HEK293 (cell line): ENCODE data around the gene SNX17.

Experiments
- CTCF ChIA-PET: fragments of 350-600 bp; formaldehyde crosslinking; extraction: SDS; loops from one replicate; lab custom pipeline; 2021; ENCODE audit warnings: antibody characterized with exemption; lab: Yijun Ruan, JAX
- POLR2A ChIA-PET: fragments of 300-600 bp; formaldehyde crosslinking; extraction: SDS; loops from one replicate; lab custom pipeline; 2020; ENCODE audit warnings: antibody characterized with exemption, inconsistent platforms; lab: Yijun Ruan, JAX
- H3K27ac ChIP-seq: fragments of 200-500 bp; sonication (Bioruptor generic); 2 replicates; pipeline ENCODE4 v1.5.1; 2014; ENCODE audit warnings: low read depth, low read length, control low read depth, inconsistent platforms; ENCODE audit errors: extremely low read depth
- H3K36me3 ChIP-seq, 2 experiments: fragments of 200-500 bp in 1 of 2; sonication (Bioruptor generic) in 1 of 2; 1 replicate in 1 of 2; 2 replicates in 1 of 2; pipeline ENCODE4 v1.5.1; 2014 to 2017; ENCODE audit warnings: inconsistent platforms in 2 of 2, low read length in 2 of 2; ENCODE audit not compliant: control insufficient read depth in 2 of 2, insufficient read depth in 1 of 2
- H3K4me1 ChIP-seq: fragments of 200-500 bp; sonication (Bioruptor generic); 2 replicates; pipeline ENCODE4 v1.5.1; 2014; ENCODE audit warnings: mild to moderate bottlenecking, low read length, inconsistent platforms; ENCODE audit not compliant: control insufficient read depth, insufficient read depth
- H3K4me3 ChIP-seq: 2 replicates; pipeline ENCODE4 v1.5.1; 2011; ENCODE audit warnings: low read depth, mild to moderate bottlenecking, control low read depth, low read length, moderate library complexity
- H3K9me3 ChIP-seq: fragments of 200-500 bp; sonication (Bioruptor generic); 2 replicates; pipeline ENCODE4 v1.5.1; 2014; ENCODE audit warnings: low read depth, low read length, inconsistent platforms; ENCODE audit not compliant: control insufficient read depth, insufficient read depth
- BCL11A ChIP-seq: fragments of 450-650 bp; formaldehyde crosslinking; IDR thresholded peaks from 2 replicates; pipeline ENCODE4 v1.5.1; 2016; ENCODE audit warnings: low read depth, missing biosample characterization, missing genetic modification characterization
- CTCF ChIP-seq: fragments of 450-650 bp; formaldehyde crosslinking; IDR thresholded peaks from 2 replicates; pipeline ENCODE4 v1.5.1; 2016; ENCODE audit warnings: missing biosample characterization, missing genetic modification characterization
- GLIS2 ChIP-seq: fragments of 450-650 bp; formaldehyde crosslinking; IDR thresholded peaks from 2 replicates; pipeline ENCODE4 v1.5.1; 2016; ENCODE audit warnings: missing biosample characterization, missing genetic modification characterization
- PATZ1 ChIP-seq: fragments of 450-650 bp; formaldehyde crosslinking; IDR thresholded peaks from 2 replicates; pipeline ENCODE4 v1.5.1; 2016; ENCODE audit warnings: missing biosample characterization, missing genetic modification characterization
- SCRT2 ChIP-seq: fragments of 450-650 bp; formaldehyde crosslinking; IDR thresholded peaks from 2 replicates; pipeline ENCODE4 v1.5.1; 2016; ENCODE audit warnings: missing biosample characterization, missing genetic modification characterization
- SP2 ChIP-seq: fragments of 450-650 bp; formaldehyde crosslinking; IDR thresholded peaks from 2 replicates; pipeline ENCODE4 v1.5.1; 2016; ENCODE audit warnings: missing biosample characterization, missing genetic modification characterization
- ZFP3 ChIP-seq: fragments of 450-650 bp; formaldehyde crosslinking; IDR thresholded peaks from 2 replicates; pipeline ENCODE4 v1.5.1; 2016; ENCODE audit warnings: low read depth, missing biosample characterization, missing genetic modification characterization
- ZNF112 ChIP-seq: fragments of 450-650 bp; formaldehyde crosslinking; IDR thresholded peaks from 2 replicates; pipeline ENCODE4 v1.5.0; 2017; ENCODE audit warnings: missing biosample characterization, missing genetic modification characterization
- ZNF391 ChIP-seq: fragments of 450-650 bp; formaldehyde crosslinking; IDR thresholded peaks from 2 replicates; pipeline ENCODE4 v1.5.1; 2016; ENCODE audit warnings: low read depth, missing biosample characterization, missing genetic modification characterization, borderline replicate concordance
- ZNF423 ChIP-seq: fragments of 450-650 bp; formaldehyde crosslinking; IDR thresholded peaks from 2 replicates; pipeline ENCODE4 v1.5.1; 2016; ENCODE audit warnings: missing biosample characterization, missing genetic modification characterization
- ZNF513 ChIP-seq: fragments of 450-650 bp; IDR thresholded peaks from 2 replicates; pipeline ENCODE4 v1.5.1; 2018; ENCODE audit warnings: missing biosample characterization, missing genetic modification characterization
- ZNF514 ChIP-seq: fragments of 450-650 bp; formaldehyde crosslinking; IDR thresholded peaks from 2 replicates; pipeline ENCODE4 v1.5.1; 2016; ENCODE audit warnings: missing biosample characterization, missing genetic modification characterization
- ZNF626 ChIP-seq: fragments of 450-650 bp; sonication (Bioruptor Pico); formaldehyde crosslinking; IDR thresholded peaks from 2 replicates; pipeline ENCODE4 v1.5.1; 2018; ENCODE audit warnings: missing biosample characterization, missing genetic modification characterization, inconsistent platforms
- ZNF692 ChIP-seq: fragments of 450-650 bp; formaldehyde crosslinking; IDR thresholded peaks from 2 replicates; pipeline ENCODE4 v1.5.1; 2016; ENCODE audit warnings: missing biosample characterization, missing genetic modification characterization
- ZNF791 ChIP-seq: fragments of 450-650 bp; formaldehyde crosslinking; IDR thresholded peaks from 2 replicates; pipeline ENCODE4 v1.5.1; 2016; ENCODE audit warnings: missing biosample characterization, missing genetic modification characterization

SNX17 gene

GRCh38 chr2:27377618-27378095 is 7.2 kb downstream of the SNX17 start:
- CTCF ChIA-PET = interaction anchor here (1.0 kb wide), 1 partner anchor 8 kb away, joined by 5 read pairs; no protein-coding TSS in a partner anchor

GRCh38 chr2:27378096-27378808 is 7.8 kb downstream of the SNX17 start:
- CTCF ChIA-PET = interaction anchor here (0.6 to 1.3 kb wide), 3 partner anchors 9 to 52 kb away, joined by 3 to 5 read pairs (median 5); no protein-coding TSS in a partner anchor
- no peaks in the 10 kb centered on the region for H3K9me3 ChIP-seq
- TF ChIP-seq SP2 (tag by site-specific recombination) (no peak), ZNF514 (tag by site-specific recombination) (no peak), SCRT2 (tag by site-specific recombination) (peak; percentile 65), ZFP3 (tag by site-specific recombination) (no peak), GLIS2 (tag by site-specific recombination) (0 out of 2 replicates have a peak, but pooled peaks have one; percentile 31), CTCF (tag by site-specific recombination) (peak; percentile 71), PATZ1 (tag by site-specific recombination) (0 out of 2 replicates have a peak, but pooled peaks have one; percentile 2)
- POLR2A ChIA-PET = interaction anchor here (0.5 to 3.4 kb wide), 3 partner anchors 9 to 242 kb away, joined by 6 to 19 read pairs (median 9); partner anchors contain the start of genes EIF2B4, GTF3C2 and SNX17
- H3K27ac ChIP-seq = no peak overlapping the region; the same call in 1 of the 2 replicates
- peaks cover 20 to 84% of the 10 kb centered on the region in 2 experiments for H3K36me3 ChIP-seq
- no peak overlapping the region for H3K4me3 ChIP-seq
- H3K4me1 ChIP-seq = no peaks in the 10 kb centered on the region; the same call in 1 of the 2 replicates

More at GRCh38 chr2:27377618-27378095, 7.2 kb downstream of the SNX17 start:
- Histone ChIP-seq H3K4me3 (no peak overlapping the region), H3K4me1 (no peaks in the 10 kb centered on the region; the same call in 1 of the 2 replicates), H3K27ac (0 out of 2 replicates have a peak overlapping the region, but pooled peaks have one; percentile 19), H3K9me3 (no peaks in the 10 kb centered on the region), H3K36me3 (peaks cover 24 to 86% of the 10 kb centered on the region in 2 experiments)
- TF ChIP-seq ZNF513 (tag by site-specific recombination) (peak; percentile 58), ZNF791 (tag by site-specific recombination) (no peak), ZNF692 (tag by site-specific recombination) (0 out of 2 replicates have a peak, but pooled peaks have one; percentile 53)
- POLR2A ChIA-PET = interaction anchor here (3.4 kb wide), 1 partner anchor 21 kb away, joined by 9 read pairs; the partner anchor contains the start of gene GTF3C2

- no peak overlapping the region; the same call in none of the 2 replicates for H3K27ac ChIP-seq
- H3K4me1 ChIP-seq = no peaks in the 10 kb centered on the region; the same call in 1 of the 2 replicates
- peaks cover 18 to 84% of the 10 kb centered on the region in 2 experiments for H3K36me3 ChIP-seq
- no peak overlapping the region for H3K4me3 ChIP-seq
- CTCF ChIA-PET = interaction anchor here (0.6 to 1.3 kb wide), 2 partner anchors 37 to 51 kb away, joined by 3 to 5 read pairs; no protein-coding TSS in a partner anchor
- TF ChIP-seq BCL11A (tag by site-specific recombination) (no peak), ZNF112 (tag by site-specific recombination) (no peak), ZNF626 (tag by site-specific recombination) (no peak), ZNF391 (tag by site-specific recombination) (no peak), GLIS2 (tag by site-specific recombination) (0 out of 2 replicates have a peak, but pooled peaks have one; percentile 21), PATZ1 (tag by site-specific recombination) (0 out of 2 replicates have a peak, but pooled peaks have one; percentile 8), ZNF423 (no peak)
- H3K9me3 ChIP-seq = no peaks in the 10 kb centered on the region
- POLR2A ChIA-PET = interaction anchor here (0.5 to 3.4 kb wide), 6 partner anchors 7 to 243 kb away, joined by 6 to 19 read pairs (median 12); partner anchors contain the start of genes EIF2B4, GTF3C2, MPV17 and NRBP1
Observed at GRCh38 chr2:27378809-27379290, 8.4 kb downstream of the SNX17 start.
